Tibial nerve (tissue), 4 donors: ENCODE data around the gene TSPYL6.
A peak's percentile ranks its signal among the peaks of the same experiment; 100 is the strongest.

Experiments used
- CTCF ChIP-seq, 5 experiments: fragments of 200-600 bp in 3 of 5; fragments of 450-650 bp in 2 of 5; sonication (generic) in 3 of 5; IDR thresholded peaks; one replicate each; pipeline ENCODE4 v1.5.1; 2016 to 2019; ENCODE audit warnings: antibody characterized with exemption in 5 of 5, mild to moderate bottlenecking in 3 of 5, moderate library complexity in 2 of 5
- EP300 ChIP-seq, 2 donors: sonication (generic); formaldehyde crosslinking; IDR thresholded peaks; one replicate each; pipeline ENCODE4 v1.6.1; 2017; ENCODE audit warnings: antibody characterized with exemption in 2 of 2, mild to moderate bottlenecking in 1 of 2
- POLR2A ChIP-seq, 2 donors: fragments of 450-650 bp; IDR thresholded peaks; one replicate each; pipeline ENCODE4 v1.6.1; 2017; ENCODE audit warnings: antibody characterized with exemption in 2 of 2, mild to moderate bottlenecking in 2 of 2, moderate library complexity in 2 of 2

GRCh38 chr2:54209379-54209778 lies 46.6 kb downstream of the TSPYL6 start:
- TF ChIP-seq CTCF (IDR thresholded peaks at IDR 0.05) (no peak), POLR2A (IDR thresholded peaks at IDR 0.05) (no peak), EP300 (IDR thresholded peaks at IDR 0.05) (peak in 1 of 2 donors; percentile 57)
